NCI-H2196 (cell line): Measurements from ENCODE around the gene NEDD4L.

Source experiments
- DNase-seq: peaks from one replicate; lab custom pipeline; 2025; ENCODE audit not compliant: unreplicated experiment; lab: John Stamatoyannopoulos, UW

Gene NEDD4L

DNA sequence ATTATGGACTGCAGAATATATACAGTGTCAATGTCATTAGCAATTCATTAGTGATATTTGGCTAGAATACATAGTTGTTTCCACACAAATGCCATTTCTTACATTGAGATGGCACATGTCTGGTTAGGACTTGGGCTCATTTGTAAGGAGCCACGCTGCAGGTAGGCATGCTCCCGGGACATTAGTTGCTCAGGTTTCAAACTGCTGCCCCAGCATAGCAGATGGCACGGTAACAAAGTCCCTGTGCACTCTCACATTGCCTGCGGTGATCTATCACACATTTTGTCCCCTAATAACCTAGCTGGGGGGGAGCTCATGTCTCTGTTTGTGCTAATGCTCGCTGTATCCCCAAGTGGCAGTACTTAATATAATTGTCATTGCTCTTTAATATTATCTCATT is 185.1 kb downstream of the NEDD4L start:
- DNase-seq = no peak

DNA sequence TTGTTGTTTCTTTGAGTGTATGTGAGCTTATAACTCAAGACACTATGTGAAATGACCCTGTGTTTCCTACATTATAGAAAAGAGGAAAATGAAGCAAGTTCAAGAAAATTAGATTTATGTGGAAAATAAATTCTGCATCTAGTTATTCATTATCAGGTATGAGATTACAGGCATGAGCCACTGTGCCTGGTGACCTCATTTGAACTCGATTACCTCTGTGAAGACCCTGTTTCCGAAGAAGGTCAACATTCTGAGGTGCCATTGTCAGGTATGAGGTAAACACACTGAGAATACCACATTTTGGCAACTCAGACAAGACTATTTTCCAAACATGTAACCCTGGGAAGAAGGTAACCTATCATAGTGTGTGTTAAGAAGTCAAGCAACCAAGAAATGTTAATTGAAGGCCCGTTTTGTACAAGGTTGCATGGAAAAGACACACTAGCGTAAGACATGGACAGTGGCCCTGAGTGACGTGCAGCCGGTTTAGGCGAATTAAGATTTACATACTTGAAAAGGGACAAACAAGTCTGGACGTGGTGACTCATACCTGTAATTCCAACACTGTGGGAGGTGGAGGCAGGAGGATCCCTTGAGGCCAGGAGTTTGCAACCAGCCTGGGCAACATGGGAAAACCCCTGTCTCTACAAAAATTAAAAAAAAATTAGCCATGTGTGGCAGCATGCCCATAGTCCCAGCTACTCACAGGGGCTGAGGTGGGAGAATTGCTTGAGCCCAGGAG is 186.6 kb downstream of the NEDD4L start:
- DNase-seq = no peak

DNA sequence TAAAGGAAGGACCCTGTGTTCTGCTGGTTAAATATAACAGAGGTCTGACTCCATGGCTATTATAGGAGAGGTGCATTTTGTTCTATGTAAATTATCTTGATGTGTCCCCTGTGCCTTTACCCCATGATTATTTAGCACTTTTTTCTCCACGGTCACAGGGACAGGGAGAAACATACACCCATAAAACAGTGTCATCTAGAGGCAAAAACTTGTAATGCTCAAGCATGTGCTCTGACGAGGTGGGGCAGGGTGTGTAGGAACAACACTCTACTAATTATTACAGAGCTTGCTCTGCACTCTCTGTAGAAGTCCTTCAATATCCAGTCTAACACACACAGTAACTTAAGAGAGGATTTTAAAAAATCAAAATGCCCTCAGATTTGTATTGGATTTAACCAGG is 187.9 kb downstream of the NEDD4L start:
- no peak for DNase-seq

DNA sequence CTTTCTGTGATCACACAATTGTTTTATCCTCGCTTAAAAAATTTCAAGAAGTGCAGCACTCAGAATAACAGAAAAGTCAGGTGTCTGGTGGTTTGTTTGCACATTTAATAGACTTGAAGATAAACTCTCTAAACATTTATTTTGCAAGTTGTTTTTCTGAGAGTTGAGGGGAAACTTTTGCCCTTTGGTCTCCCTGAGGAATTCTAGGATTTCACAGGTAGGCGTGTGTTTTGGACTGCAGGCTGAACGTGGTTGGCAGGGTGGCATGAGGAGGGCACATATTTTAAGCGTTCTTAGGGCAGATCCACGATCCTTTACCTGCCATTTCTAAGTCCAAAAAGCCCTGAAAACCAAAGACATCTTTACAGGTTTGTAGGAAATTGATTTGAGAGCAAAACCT is 188.6 kb downstream of the NEDD4L start:
- DNase-seq = no peak

DNA sequence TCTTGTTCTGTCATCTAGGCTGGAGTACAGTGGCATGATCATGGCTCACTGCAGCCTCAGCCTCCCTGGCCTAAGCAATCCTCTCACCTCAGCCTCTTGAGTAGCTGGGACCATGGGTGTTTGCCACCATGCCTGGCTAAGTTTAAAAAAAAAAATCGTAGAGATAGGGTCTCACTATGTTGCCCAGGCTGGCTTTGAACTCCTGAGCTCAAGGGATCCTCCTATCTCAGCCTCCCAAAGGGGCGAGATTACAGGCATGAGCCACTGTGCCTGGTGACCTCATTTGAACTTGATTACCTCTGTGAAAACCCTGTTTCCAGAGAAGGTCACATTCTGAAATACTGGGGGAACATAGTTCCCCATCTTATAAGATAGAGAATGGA is 190.3 kb downstream of the NEDD4L start:
- DNase-seq = no peak

DNA sequence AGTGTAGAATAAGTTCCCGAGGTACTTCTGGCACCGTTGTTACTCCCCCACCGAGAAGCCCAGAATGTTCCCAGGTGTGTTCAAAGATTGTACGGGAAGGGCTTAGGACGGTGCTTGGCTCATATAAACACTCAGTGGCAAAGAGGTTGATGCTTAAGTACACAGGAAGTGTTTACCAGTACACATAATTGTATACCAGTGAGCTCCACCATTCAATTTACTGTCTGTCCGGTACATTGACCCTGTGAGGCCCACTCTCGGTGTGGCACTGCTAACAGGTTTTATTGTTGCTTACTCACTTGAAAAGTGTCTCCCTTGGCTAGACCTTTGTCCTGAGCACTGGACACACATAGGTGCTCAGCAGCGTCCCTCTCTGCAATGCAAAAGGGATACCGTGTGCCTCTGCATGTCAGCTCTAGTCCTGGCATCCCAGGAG is 191.0 kb downstream of the NEDD4L start:
- DNase-seq = no peak

DNA sequence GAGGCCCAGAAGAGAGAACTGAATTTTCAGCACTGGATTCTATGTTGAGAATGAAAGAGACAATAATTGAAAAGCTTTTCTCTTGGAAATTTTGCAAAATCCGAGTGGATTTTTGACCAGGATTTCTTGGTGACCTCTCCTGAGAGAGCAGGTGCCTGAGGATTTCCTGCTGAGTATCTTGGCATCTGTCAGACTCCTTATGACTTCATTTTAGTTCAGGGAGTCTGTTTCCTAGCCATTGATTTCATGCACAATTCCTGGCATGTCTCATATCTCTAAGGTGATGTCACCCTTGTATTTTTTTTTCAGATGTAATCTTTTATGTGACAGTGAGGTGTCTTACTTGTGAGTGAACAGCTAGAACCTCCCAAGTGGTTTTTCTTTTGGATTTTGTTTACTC is 195.9 kb downstream of the NEDD4L start:
- peak; percentile 42 for DNase-seq

DNA sequence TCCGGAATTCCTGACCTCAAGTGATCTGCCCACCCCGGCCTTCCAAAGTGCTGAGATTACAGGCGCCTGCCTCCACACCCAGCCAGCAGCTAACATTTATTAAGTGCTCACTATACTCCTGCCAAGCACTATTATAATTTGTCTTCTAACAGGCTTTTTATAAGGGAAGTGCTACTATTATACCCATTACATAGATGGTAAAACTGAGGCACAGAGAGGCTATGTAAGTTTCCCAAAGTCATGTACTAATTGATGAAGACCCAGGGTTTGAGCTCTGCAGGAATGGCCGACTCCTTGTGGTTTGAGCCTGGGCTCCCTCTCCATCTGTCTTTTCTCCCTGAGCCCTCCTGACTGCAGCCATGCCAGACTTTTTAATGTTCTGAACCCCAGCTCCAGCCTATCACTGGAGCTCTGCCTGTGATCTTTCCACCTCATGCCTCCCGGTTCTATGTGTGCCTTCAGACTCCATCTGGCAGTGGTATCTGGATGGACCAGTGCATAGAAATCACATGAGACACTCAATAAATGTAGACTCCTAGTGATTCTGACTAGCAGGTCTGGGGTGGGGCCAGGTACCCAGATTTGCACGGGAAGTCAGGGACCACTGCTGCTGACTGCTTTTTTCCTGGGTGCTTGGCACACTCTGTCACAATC is 197.1 kb downstream of the NEDD4L start:
- DNase-seq = no peak

DNA sequence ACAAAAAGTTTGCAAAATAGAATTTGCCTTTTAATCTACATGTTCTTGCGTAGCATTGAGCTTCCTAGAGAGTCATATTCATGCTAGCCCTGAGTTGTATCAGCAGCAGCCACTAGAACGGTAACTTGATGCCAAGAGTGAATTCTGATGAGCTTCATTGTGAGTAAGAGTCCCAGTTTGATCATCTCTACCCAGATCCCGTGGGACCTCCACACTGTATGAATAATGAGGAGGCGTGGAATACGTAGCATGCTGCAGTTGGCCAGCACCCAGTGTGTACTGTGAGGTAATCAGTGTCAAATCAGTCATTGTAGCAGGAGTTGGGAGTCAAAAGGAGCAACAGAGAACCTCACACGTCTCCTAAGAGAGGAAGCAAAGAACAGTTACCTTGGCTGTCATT is 197.9 kb downstream of the NEDD4L start:
- no peak for DNase-seq

DNA sequence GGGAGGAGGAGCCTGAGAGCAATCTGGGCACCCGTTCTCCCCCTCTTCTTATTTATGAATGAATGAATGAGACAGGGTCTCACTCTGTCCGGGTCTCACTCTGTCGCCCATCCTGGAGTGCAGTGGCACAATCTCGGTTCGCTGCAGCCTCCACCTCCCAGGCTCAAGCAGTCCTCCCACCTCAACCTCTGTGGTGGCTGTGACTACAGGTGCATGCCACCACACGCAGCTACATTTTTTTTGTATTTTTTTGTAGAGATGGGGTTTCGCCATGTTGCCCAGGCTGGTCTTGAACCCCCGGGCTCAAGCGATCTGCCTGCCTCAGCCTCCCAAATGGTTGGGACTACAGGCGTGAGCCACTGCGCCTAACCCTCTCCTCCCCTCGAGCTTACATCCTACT is 198.4 kb downstream of the NEDD4L start:
- no peak for DNase-seq

DNA sequence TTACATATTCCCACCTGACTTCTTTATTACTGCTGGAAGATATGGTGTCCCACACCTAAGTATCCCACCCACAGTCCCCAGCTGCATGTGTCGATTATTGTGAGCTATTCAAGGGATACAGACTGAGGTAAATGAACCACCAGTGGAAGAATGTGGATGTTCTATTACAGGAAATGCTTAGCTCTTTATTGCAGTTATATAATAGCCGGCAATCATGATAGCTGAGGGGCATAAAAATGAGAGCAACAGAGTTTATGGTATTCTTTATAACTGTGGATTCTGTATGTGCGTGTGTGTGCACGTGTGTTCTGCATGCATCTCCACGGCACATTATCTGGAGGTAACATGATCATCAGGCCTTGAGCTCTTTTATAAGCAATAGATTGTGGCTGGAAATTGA is 198.9 kb downstream of the NEDD4L start:
- no peak for DNase-seq

DNA sequence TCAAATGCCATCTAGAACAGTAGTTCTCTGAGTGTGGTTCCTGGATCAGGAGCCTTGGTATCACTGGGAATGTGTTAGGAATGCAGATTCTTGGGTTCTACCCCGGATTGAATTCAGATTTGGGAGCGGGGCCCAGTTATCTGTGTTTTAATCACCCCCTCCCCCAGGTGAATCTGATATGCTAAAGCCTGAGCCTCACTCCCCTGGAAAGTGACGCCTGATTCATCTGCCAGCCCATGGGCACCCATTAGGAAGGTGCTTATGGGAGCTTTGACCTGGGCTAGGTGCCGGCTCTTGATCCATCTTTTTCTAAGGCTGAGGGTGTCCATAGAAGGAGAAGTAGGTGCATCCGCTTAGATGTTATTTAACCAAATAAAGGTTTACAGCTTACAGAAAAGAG is 199.4 kb downstream of the NEDD4L start:
- DNase-seq = no peak

DNA sequence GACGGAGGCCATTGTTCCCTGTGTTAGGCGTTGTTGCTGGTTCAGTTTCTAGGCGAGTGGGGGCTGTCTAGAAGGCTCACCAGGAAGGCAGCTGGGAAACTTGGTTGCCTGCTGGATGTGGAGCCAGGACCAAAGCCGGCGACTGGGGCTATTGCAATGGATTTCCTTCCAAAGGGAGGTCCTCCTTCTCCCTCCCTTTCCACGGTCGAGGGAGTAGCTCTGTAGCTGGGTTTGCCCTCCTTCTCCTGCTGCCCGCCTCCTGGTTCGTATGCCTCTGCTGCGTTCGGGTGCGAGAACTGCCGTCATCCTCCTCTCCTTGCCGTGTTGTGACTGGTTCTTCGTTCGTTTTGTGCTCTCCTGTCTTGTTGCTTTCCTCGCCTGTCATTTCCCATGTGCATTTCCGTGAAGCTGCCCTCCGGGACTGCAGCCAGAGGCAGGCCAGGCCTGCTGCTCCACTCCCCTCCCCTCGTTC is 203.4 kb downstream of the NEDD4L start:
- DNase-seq = no peak

DNA sequence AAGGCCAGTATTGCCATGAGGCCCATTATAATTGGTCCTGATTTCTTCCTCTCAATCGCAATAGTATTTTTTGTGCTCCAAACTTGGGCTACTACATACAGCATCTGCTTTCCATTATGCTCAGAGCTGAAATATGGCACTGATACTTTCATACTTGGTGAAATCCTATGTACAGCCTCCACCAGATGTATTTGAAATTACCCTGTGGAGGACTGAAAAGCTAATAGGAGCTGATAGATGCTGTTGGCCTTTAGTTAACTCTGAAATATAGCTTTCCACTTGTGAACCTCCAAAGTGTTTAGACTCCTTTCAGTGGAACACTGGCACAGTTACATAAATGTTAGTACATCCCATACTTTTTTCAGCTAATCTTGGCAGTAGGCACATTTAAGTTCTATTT is 205.7 kb downstream of the NEDD4L start:
- no peak for DNase-seq

DNA sequence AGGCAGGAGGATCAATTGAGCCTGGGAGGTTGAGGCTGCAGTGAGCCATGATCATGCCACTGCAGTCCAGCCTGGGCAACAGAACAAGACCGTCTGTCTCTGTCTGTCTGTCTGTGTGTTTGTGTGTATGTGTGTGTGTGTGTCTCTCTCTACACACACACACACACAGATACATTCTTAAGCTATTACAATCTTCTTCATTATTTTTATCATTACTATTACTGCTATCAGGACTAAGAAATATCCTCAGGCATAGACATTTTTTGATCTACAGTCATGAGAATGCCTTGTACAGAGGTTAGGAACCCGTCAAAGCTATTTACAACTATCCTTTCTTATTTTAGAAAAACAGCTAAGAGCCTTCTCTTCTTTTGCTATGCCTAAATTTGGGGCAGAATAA is 207.4 kb downstream of the NEDD4L start:
- DNase-seq = no peak

DNA sequence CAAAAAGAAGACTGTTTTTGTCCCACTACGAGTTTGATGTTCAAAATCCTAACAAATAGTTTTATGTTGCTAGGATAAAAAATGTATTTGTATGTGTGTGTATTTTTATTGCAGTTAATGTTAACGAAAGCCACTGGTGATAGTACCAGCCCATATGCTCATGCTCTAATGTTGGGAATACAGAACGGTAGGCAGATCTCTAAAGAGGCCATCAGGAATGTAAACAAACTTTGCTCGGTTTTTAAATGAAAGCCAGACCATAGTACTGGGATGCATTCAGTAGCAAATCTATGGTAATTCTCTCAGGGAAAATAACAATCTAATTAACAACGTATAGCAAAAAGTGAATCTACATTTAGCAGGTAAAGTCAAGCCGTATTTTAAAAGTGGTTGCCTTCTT is 208.1 kb downstream of the NEDD4L start:
- no peak for DNase-seq

DNA sequence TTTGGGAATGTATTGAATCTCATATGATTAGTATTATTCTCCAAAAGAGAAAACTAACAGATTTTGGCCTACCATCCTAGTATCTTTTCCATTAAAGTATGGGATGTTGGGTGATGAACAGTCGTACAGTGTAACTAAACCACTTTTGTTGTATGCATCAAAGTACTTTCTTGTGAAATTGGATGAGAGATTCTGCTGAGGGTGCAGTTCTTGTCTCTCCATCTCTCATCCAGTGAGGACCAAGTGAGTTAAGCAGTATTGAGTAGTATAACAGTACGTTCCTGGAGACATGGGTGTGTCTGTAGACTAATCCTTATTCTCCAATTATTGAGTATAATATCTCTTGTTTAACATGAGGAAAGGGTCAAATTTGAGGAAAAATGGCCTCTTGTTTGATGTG is 209.3 kb downstream of the NEDD4L start:
- no peak for DNase-seq

DNA sequence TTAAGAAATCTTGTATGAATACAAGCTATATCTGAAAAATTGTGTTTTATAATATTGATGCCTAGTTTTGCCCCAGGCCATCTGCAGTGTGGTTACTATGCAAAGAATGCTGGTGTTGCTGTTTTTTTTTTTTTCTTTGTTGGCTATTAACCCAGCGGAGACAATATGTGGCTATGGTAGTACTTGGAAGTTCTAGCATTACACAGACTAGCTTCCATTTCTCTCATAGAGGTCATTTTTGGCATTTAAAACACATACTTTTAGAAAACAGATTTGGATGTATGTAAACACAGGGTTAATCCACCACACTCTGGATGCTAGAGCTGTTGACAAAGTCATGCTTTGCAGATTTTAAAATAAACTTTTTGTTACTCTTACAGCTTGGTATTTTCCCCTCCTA is 209.8 kb downstream of the NEDD4L start:
- DNase-seq = no peak

DNA sequence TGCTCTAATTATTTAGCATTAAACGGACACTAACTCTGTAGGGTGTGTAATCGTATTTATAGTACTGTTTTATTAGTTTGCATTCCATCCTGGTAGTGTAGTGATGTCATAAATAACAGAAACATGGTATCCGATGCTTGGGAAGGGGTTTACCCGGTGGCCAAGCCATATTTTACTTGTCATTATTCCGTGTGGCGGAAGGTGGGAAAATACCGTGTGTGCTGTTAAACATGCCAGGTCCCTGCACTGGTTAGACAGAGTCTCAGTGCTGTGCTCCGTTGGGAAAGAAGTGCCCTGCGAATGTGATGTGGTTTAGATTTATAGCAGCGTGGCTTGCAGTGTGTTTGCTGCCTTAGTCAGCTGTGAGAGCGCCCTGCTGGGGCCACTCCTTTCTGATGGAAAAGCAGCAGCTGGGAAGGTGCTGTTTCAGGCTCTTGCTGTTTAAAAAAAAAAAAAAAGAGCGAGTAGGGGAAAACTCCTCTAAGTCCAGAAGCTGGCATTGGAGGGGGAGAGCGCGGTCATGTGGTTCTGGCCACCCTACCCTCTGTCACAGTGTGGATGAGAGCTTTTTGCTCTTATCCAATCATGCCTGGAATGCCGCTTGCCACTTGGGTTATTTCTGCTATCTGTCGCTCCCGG is 211.0 kb downstream of the NEDD4L start:
- no peak for DNase-seq

DNA sequence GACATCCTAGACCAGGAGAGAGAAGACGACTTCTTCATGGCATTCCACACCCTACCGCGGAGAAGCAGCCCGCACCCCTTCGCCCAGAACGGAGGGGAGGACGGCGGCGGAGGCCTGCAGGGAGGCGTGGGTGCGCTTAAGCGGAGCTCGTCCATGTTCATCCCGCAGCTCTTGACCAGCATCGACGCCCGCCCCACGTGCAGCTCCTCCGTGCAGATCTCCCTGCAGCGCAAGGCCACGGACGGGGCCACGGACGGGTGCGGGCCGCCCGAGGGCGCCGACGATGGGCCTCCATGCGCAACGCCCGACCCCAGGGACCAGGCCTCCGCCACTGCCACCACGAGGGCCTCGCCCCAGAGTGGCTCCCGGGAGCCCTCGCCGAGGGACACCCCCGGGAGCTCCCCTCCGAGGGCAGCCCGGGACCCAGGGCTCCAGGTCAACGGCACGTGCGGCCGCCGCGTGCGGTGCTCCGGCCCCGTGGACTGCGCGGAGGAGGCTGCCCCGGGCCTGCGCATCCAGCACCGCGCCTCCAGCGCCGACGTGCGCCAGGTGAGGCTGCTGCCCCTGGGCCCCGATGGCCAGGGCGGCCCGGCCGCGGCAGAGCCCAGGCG is 211.8 kb downstream of the NEDD4L start:
- no peak for DNase-seq

DNA sequence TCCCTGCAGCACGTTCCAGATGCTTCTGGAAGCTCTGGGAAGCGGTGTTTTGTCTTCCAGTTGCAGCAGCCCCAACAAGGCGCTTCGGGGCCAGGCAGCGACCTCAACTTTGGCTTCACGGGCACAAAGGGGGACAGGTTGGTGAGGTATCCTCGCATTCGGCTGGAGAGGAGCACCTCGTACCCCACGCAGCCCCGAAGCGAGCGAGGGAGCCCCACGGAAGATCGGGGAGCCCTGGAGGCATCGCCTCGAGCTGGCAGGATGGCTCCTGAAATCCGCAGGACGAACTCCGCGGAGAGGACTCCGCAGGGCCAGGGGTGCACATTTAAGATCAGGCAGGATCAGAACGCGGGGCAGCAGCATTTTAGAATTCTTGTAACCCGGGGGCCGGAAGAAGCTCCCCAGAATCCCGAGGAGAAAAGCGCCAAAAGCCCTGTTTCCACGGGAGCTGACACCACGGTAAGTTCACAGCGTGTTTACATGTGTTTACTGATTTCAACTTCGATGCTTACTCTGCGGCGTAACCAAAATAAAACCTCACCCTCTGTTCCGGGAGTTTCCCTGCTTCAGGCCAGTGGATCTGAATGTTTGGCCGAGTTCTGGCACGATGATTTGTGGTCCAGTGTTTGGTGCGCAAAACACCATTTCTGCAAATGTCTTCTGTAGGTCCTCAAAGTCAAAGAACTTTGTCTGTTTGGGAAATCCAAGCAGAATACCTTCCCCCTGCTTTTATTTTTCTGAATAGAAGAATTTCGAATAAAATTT is 212.5 kb downstream of the NEDD4L start:
- no peak for DNase-seq
